Liver (tissue), 3 donors: ENCODE data around the gene CDK5R2.

Experiments
- EGR1 ChIP-seq, 2 donors: IDR thresholded peaks; 2 replicates each; pipeline ENCODE4 v1.6.1; 2016 to 2018; ENCODE audit warnings: antibody characterized with exemption in 2 of 2, low read depth in 2 of 2
- FOXA1 ChIP-seq: IDR thresholded peaks from 2 replicates; pipeline ENCODE4 v1.6.1; 2016; ENCODE audit warnings: antibody characterized with exemption
- GABPA ChIP-seq, 2 donors: IDR thresholded peaks in 1 of 2; conservative IDR thresholded peaks in 1 of 2; 2 replicates each; pipeline ENCODE4 v1.6.1; 2016; ENCODE audit warnings: antibody characterized with exemption in 2 of 2, mild to moderate bottlenecking in 1 of 2, moderate library complexity in 1 of 2
- HNF4A ChIP-seq, 2 donors: conservative IDR thresholded peaks; 2 replicates each; pipeline ENCODE4 v1.6.1; 2016; ENCODE audit warnings: antibody characterized with exemption in 2 of 2, mild to moderate bottlenecking in 2 of 2
- RXRA ChIP-seq, 2 donors: IDR thresholded peaks; 2 replicates each; pipeline ENCODE4 v1.6.1; 2017 to 2018; ENCODE audit warnings: antibody characterized with exemption in 2 of 2, mild to moderate bottlenecking in 1 of 2
- SP1 ChIP-seq: IDR thresholded peaks from 2 replicates; pipeline ENCODE4 v1.6.1; 2018; ENCODE audit warnings: antibody characterized with exemption, mild to moderate bottlenecking
- TAF1 ChIP-seq: conservative IDR thresholded peaks from 2 replicates; pipeline ENCODE4 v1.6.1; 2016; ENCODE audit warnings: antibody characterized with exemption, mild to moderate bottlenecking
- YY1 ChIP-seq: IDR thresholded peaks from 2 replicates; pipeline ENCODE4 v1.6.1; 2016; ENCODE audit warnings: antibody characterized with exemption, mild to moderate bottlenecking
- TF ChIP-seq, protein P1 (sequence below): fragments of 150-350 bp; IDR thresholded peaks from 2 replicates; pipeline ENCODE4 v1.5.1; 2017; ENCODE audit warnings: improper control_type of control experiment, low read depth, low read length; ENCODE audit not compliant: missing input control
- TF ChIP-seq, protein P2 (sequence below): IDR thresholded peaks from 2 replicates; pipeline ENCODE4 v1.6.1; 2016; ENCODE audit warnings: antibody characterized with exemption
- TF ChIP-seq, protein P3 (sequence below): IDR thresholded peaks from 2 replicates; pipeline ENCODE4 v1.6.1; 2016; ENCODE audit warnings: antibody characterized with exemption
- TF ChIP-seq, protein P4 (sequence below): IDR thresholded peaks from 2 replicates; pipeline ENCODE4 v1.6.1; 2016; ENCODE audit warnings: antibody characterized with exemption, mild to moderate bottlenecking
- donor health status: healthy.
- donor health status: healthy.

DNA sequence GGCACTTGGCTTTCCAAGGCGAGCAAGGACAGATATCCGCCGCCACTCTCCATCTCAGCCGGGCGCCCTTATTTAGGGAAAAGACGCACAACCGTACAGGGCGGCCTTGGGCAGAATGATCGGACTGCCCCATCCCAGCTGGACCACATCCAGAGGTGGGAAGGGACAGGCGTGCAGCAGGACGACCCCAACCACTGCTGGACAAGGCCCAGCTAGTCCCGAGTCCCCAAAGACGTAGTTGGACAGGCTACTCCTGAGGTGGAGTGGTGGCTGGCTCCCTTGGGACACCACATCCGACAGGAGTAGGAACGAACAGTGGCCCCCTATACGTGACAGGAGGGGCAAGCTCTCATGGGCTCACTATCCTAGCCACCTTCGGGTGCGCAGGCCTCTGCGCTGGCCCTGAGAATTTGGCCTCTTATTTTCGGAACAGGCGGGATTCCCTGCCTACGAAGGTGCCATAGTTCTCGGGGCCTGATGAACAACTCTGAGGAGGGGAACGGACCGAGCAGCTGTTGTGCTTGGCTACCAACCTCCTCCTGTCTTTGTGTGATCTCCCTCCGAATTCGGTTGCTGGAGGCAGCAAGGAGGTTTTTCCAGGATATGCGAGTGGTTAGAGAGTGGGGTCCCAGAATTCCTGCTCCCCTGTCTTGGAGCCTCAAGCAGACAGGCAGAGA, 23.3 kb downstream of the CDK5R2 start:
- TF ChIP-seq YY1 (no peak), HNF4A (conservative IDR thresholded peaks at IDR 0.05) (no peak), GABPA (IDR thresholded peaks at IDR 0.05 in 1 of 2, conservative IDR thresholded peaks at IDR 0.05 in 1 of 2) (no peak), FOXA1 (no peak), TAF1 (no peak), RXRA (IDR thresholded peaks at IDR 0.05) (no peak), SP1 (no peak), EGR1 (IDR thresholded peaks at IDR 0.05; ENCODE audit: low read depth in 2 of 2) (no peak)
- TF ChIP-seq, protein P1, sequence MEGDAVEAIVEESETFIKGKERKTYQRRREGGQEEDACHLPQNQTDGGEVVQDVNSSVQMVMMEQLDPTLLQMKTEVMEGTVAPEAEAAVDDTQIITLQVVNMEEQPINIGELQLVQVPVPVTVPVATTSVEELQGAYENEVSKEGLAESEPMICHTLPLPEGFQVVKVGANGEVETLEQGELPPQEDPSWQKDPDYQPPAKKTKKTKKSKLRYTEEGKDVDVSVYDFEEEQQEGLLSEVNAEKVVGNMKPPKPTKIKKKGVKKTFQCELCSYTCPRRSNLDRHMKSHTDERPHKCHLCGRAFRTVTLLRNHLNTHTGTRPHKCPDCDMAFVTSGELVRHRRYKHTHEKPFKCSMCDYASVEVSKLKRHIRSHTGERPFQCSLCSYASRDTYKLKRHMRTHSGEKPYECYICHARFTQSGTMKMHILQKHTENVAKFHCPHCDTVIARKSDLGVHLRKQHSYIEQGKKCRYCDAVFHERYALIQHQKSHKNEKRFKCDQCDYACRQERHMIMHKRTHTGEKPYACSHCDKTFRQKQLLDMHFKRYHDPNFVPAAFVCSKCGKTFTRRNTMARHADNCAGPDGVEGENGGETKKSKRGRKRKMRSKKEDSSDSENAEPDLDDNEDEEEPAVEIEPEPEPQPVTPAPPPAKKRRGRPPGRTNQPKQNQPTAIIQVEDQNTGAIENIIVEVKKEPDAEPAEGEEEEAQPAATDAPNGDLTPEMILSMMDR = no peak
- TF ChIP-seq, protein P2, sequence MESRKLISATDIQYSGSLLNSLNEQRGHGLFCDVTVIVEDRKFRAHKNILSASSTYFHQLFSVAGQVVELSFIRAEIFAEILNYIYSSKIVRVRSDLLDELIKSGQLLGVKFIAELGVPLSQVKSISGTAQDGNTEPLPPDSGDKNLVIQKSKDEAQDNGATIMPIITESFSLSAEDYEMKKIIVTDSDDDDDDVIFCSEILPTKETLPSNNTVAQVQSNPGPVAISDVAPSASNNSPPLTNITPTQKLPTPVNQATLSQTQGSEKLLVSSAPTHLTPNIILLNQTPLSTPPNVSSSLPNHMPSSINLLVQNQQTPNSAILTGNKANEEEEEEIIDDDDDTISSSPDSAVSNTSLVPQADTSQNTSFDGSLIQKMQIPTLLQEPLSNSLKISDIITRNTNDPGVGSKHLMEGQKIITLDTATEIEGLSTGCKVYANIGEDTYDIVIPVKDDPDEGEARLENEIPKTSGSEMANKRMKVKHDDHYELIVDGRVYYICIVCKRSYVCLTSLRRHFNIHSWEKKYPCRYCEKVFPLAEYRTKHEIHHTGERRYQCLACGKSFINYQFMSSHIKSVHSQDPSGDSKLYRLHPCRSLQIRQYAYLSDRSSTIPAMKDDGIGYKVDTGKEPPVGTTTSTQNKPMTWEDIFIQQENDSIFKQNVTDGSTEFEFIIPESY = no peak
- TF ChIP-seq, protein P3, sequence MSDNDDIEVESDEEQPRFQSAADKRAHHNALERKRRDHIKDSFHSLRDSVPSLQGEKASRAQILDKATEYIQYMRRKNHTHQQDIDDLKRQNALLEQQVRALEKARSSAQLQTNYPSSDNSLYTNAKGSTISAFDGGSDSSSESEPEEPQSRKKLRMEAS = no peak
- TF ChIP-seq, protein P4, sequence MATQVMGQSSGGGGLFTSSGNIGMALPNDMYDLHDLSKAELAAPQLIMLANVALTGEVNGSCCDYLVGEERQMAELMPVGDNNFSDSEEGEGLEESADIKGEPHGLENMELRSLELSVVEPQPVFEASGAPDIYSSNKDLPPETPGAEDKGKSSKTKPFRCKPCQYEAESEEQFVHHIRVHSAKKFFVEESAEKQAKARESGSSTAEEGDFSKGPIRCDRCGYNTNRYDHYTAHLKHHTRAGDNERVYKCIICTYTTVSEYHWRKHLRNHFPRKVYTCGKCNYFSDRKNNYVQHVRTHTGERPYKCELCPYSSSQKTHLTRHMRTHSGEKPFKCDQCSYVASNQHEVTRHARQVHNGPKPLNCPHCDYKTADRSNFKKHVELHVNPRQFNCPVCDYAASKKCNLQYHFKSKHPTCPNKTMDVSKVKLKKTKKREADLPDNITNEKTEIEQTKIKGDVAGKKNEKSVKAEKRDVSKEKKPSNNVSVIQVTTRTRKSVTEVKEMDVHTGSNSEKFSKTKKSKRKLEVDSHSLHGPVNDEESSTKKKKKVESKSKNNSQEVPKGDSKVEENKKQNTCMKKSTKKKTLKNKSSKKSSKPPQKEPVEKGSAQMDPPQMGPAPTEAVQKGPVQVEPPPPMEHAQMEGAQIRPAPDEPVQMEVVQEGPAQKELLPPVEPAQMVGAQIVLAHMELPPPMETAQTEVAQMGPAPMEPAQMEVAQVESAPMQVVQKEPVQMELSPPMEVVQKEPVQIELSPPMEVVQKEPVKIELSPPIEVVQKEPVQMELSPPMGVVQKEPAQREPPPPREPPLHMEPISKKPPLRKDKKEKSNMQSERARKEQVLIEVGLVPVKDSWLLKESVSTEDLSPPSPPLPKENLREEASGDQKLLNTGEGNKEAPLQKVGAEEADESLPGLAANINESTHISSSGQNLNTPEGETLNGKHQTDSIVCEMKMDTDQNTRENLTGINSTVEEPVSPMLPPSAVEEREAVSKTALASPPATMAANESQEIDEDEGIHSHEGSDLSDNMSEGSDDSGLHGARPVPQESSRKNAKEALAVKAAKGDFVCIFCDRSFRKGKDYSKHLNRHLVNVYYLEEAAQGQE = no peak
